Adrenal gland (tissue), 5 donors: ENCODE data around the gene CUL9.

Experiments used
- POLR2A ChIP-seq, 2 donors: fragments of 450-650 bp; IDR thresholded peaks; one replicate each; pipeline ENCODE4 v1.6.1; 2017; ENCODE audit warnings: antibody characterized with exemption in 2 of 2, mild to moderate bottlenecking in 2 of 2, moderate library complexity in 1 of 2
- TF ChIP-seq, protein P1 (sequence below), 6 experiments: fragments of 450-650 bp in 4 of 6; fragments of 200-600 bp in 2 of 6; sonication (generic) in 1 of 6; IDR thresholded peaks; 1 replicate in 5 of 6; 2 replicates in 1 of 6; pipeline versions ENCODE4 v1.5.1 to v1.8.0; 2016 to 2021; ENCODE audit warnings: antibody characterized with exemption in 6 of 6, mild to moderate bottlenecking in 2 of 6, moderate library complexity in 1 of 6
- donor health status: DM: no; HTN: no; CAD: no.

DNA sequence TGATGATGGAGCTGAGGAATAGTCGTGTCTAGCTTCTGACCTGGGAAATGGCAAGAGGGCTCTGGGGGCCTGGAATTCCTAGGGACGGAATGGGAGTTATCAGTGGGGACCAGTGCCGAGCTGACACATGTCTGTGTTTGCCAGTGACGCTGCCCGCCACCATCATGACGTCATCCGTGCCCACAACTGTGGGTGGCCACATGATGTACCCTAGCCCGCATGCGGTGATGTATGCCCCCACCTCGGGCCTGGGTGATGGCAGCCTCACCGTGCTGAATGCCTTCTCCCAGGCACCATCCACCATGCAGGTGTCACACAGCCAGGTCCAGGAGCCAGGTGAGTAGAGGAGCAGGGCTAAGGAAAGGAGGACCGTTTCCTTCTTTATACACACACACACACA lies 3.8 kb upstream of the CUL9 start:
- no peak for TF ChIP-seq POLR2A (IDR thresholded peaks at IDR 0.05)
- TF ChIP-seq, protein P1, sequence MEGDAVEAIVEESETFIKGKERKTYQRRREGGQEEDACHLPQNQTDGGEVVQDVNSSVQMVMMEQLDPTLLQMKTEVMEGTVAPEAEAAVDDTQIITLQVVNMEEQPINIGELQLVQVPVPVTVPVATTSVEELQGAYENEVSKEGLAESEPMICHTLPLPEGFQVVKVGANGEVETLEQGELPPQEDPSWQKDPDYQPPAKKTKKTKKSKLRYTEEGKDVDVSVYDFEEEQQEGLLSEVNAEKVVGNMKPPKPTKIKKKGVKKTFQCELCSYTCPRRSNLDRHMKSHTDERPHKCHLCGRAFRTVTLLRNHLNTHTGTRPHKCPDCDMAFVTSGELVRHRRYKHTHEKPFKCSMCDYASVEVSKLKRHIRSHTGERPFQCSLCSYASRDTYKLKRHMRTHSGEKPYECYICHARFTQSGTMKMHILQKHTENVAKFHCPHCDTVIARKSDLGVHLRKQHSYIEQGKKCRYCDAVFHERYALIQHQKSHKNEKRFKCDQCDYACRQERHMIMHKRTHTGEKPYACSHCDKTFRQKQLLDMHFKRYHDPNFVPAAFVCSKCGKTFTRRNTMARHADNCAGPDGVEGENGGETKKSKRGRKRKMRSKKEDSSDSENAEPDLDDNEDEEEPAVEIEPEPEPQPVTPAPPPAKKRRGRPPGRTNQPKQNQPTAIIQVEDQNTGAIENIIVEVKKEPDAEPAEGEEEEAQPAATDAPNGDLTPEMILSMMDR (IDR thresholded peaks at IDR 0.05): no peak
